GM13976 (cell line): ENCODE data around the gene MOGAT3.

Experiments used
- DNase-seq: peaks from one replicate; pipeline ENCODE4 v3.0.0; 2012; ENCODE audit warnings: low spot score
- CTCF ChIP-seq: IDR thresholded peaks from 2 replicates; pipeline ENCODE4 v1.5.1; 2012; ENCODE audit warnings: borderline replicate concordance, mild to moderate bottlenecking; ENCODE audit not compliant: insufficient read depth; ENCODE audit errors: extremely low read depth, missing control alignments, control extremely low read depth
- in situ Hi-C: fragments of 300-500 bp; cut with MboI; formaldehyde crosslinking; loops from one replicate; pipeline ENCODE4 v1.12.0; 2022; ENCODE audit warnings: low sequenced_read_pairs, mixed read lengths, inconsistent platforms; ENCODE audit not compliant: unreplicated experiment

MOGAT3 gene

GRCh38 chr7:101241443-101242349, 40.9 kb upstream of the MOGAT3 start:
- TF ChIP-seq CTCF = no peak
- in situ Hi-C loops = no loop called here
- DNase-seq = no peak

- in situ Hi-C loops = no loop called here
- TF ChIP-seq CTCF = no peak
- DNase-seq = no peak
Observed at GRCh38 chr7:101241015-101241363, 40.2 kb upstream of the MOGAT3 start.

GRCh38 chr7:101240226-101241014, 39.6 kb upstream of the MOGAT3 start:
- in situ Hi-C loops = no loop called here
- no peak for TF ChIP-seq CTCF
- no peak for DNase-seq

- no peak for TF ChIP-seq CTCF
- in situ Hi-C loops = no loop called here
- no peak for DNase-seq
Observed at GRCh38 chr7:101239951-101240220, 39.0 kb upstream of the MOGAT3 start.

GRCh38 chr7:101239191-101239950, 38.5 kb upstream of the MOGAT3 start:
- DNase-seq = no peak
- in situ Hi-C loops = no loop called here
- TF ChIP-seq CTCF = no peak
